Breast epithelium (tissue), 3 donors: Measurements from ENCODE around the gene CNTN2.

Source experiments
- POLR2A ChIP-seq: fragments of 450-650 bp; IDR thresholded peaks from one replicate; pipeline ENCODE4 v1.6.1; 2016; ENCODE audit warnings: antibody characterized with exemption, mild to moderate bottlenecking, moderate library complexity
- POLR2AphosphoS5 ChIP-seq, 3 donors: sonication (generic); formaldehyde crosslinking; IDR thresholded peaks; one replicate each; pipeline ENCODE4 v1.6.1; 2017; ENCODE audit warnings: antibody characterized with exemption in 3 of 3
- TF ChIP-seq, protein P1 (sequence below), 3 donors: fragments of 450-650 bp; IDR thresholded peaks; one replicate each; pipeline ENCODE4 v1.5.1; 2016 to 2017; ENCODE audit warnings: antibody characterized with exemption in 3 of 3, mild to moderate bottlenecking in 3 of 3, moderate library complexity in 3 of 3

DNA sequence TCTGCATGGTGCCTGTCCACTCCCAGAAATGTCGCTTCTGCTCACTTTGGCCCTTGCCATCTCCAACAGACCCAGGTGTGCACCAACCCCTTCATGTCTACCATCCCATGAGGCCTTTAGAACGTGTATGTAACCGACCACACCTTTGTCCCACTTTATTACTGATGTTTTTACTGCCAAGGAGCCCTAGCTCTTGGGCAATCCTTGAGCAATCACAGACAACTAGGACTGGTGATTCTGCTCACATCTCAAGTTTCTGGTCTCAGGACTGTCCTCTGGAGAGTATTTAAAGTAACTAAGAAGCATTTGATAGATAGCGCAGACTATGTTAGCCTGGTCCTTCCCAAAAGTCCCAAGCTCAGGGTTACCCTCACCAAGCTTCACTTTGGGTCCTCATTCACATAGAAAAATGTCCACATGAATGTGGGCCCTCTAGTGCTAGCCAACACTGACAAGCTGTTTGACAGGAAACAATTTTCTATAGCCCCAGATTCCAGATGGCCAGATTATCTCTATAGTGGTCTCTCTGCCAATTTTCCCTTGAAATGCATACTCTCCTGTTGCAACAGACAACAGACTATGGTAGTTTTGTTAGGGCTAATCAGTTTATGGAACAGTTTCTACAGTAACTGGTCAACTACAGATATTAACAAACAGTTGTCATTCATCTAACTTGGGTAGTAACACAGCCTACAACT is 48.2 kb downstream of the CNTN2 start:
- TF ChIP-seq, protein P1, sequence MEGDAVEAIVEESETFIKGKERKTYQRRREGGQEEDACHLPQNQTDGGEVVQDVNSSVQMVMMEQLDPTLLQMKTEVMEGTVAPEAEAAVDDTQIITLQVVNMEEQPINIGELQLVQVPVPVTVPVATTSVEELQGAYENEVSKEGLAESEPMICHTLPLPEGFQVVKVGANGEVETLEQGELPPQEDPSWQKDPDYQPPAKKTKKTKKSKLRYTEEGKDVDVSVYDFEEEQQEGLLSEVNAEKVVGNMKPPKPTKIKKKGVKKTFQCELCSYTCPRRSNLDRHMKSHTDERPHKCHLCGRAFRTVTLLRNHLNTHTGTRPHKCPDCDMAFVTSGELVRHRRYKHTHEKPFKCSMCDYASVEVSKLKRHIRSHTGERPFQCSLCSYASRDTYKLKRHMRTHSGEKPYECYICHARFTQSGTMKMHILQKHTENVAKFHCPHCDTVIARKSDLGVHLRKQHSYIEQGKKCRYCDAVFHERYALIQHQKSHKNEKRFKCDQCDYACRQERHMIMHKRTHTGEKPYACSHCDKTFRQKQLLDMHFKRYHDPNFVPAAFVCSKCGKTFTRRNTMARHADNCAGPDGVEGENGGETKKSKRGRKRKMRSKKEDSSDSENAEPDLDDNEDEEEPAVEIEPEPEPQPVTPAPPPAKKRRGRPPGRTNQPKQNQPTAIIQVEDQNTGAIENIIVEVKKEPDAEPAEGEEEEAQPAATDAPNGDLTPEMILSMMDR (IDR thresholded peaks at IDR 0.05) = no peak
- TF ChIP-seq POLR2A (no peak), POLR2AphosphoS5 (IDR thresholded peaks at IDR 0.05) (no peak)
